ENCODE results near the gene RAI1.

Gene RAI1

GRCh38 chr17:17666111-17666714 is 15.0 kb upstream of the RAI1 start:
- Histone ChIP-seq H3K27me3 (ENCODE audit: control insufficient read depth, insufficient read depth, low read length) (peaks cover 26% of the 10 kb centered on the region), H3K9me3 (replicated peaks; ENCODE audit: low read length) (no peaks in the 10 kb centered on the region), H3K4me1 (ENCODE audit: control insufficient read depth, insufficient read depth, low read length) (peaks cover 23% of the 10 kb centered on the region), H3K4me3 (ENCODE audit: low read length) (no peak overlapping the region), H3K9ac (ENCODE audit: low read depth, low read length) (no peak overlapping the region), H3K36me3 (ENCODE audit: insufficient read depth, low read length) (no peaks in the 10 kb centered on the region), H3K4me2 (ENCODE audit: low read length) (no peak overlapping the region)

GRCh38 chr17:17667231-17667630 is 14.0 kb upstream of the RAI1 start:
- Histone ChIP-seq H3K9ac (ENCODE audit: low read depth, low read length) (no peak overlapping the region), H3K36me3 (ENCODE audit: insufficient read depth, low read length) (no peaks in the 10 kb centered on the region), H3K4me2 (ENCODE audit: low read length) (no peak overlapping the region), H3K4me1 (ENCODE audit: control insufficient read depth, insufficient read depth, low read length) (peaks cover 23% of the 10 kb centered on the region), H3K27me3 (ENCODE audit: control insufficient read depth, insufficient read depth, low read length) (peaks cover 31% of the 10 kb centered on the region), H3K4me3 (ENCODE audit: low read length) (no peak overlapping the region), H3K9me3 (replicated peaks; ENCODE audit: low read length) (no peaks in the 10 kb centered on the region)

- no peak overlapping the region for H3K4me2 ChIP-seq (ENCODE audit: low read length)
- no peak overlapping the region for H3K4me3 ChIP-seq (ENCODE audit: low read length)
- peaks cover 21% of the 10 kb centered on the region for H3K4me1 ChIP-seq (ENCODE audit: control insufficient read depth, insufficient read depth, low read length)
- H3K9ac ChIP-seq (ENCODE audit: low read depth, low read length) = no peak overlapping the region
- H3K36me3 ChIP-seq (ENCODE audit: insufficient read depth, low read length) = no peaks in the 10 kb centered on the region
- no peaks in the 10 kb centered on the region for H3K9me3 ChIP-seq (replicated peaks; ENCODE audit: low read length)
- H3K27me3 ChIP-seq (ENCODE audit: control insufficient read depth, insufficient read depth, low read length) = peaks cover 36% of the 10 kb centered on the region
Observed at GRCh38 chr17:17667947-17668346, 13.3 kb upstream of the RAI1 start.

- no peak overlapping the region for H3K9ac ChIP-seq (ENCODE audit: low read depth, low read length)
- H3K9me3 ChIP-seq (replicated peaks; ENCODE audit: low read length) = no peaks in the 10 kb centered on the region
- H3K36me3 ChIP-seq (ENCODE audit: insufficient read depth, low read length) = no peaks in the 10 kb centered on the region
- H3K4me1 ChIP-seq (ENCODE audit: control insufficient read depth, insufficient read depth, low read length) = peaks cover 16% of the 10 kb centered on the region
- peaks cover 41% of the 10 kb centered on the region for H3K27me3 ChIP-seq (ENCODE audit: control insufficient read depth, insufficient read depth, low read length)
- no peak overlapping the region for H3K4me2 ChIP-seq (ENCODE audit: low read length)
- H3K4me3 ChIP-seq (ENCODE audit: low read length) = no peak overlapping the region
Observed at GRCh38 chr17:17668358-17668757, 12.9 kb upstream of the RAI1 start.

- H3K4me1 ChIP-seq (ENCODE audit: control insufficient read depth, insufficient read depth, low read length) = peaks cover 11% of the 10 kb centered on the region
- H3K9ac ChIP-seq (ENCODE audit: low read depth, low read length) = no peak overlapping the region
- H3K36me3 ChIP-seq (ENCODE audit: insufficient read depth, low read length) = no peaks in the 10 kb centered on the region
- no peaks in the 10 kb centered on the region for H3K9me3 ChIP-seq (replicated peaks; ENCODE audit: low read length)
- H3K27me3 ChIP-seq (ENCODE audit: control insufficient read depth, insufficient read depth, low read length) = peaks cover 42% of the 10 kb centered on the region
- no peak overlapping the region for H3K4me2 ChIP-seq (ENCODE audit: low read length)
- H3K4me3 ChIP-seq (ENCODE audit: low read length) = no peak overlapping the region
Observed at GRCh38 chr17:17668775-17669579, 12.3 kb upstream of the RAI1 start.

- peaks cover 11% of the 10 kb centered on the region for H3K4me1 ChIP-seq (ENCODE audit: control insufficient read depth, insufficient read depth, low read length)
- no peaks in the 10 kb centered on the region for H3K9me3 ChIP-seq (replicated peaks; ENCODE audit: low read length)
- no peaks in the 10 kb centered on the region for H3K36me3 ChIP-seq (ENCODE audit: insufficient read depth, low read length)
- peaks cover 44% of the 10 kb centered on the region for H3K27me3 ChIP-seq (ENCODE audit: control insufficient read depth, insufficient read depth, low read length)
- H3K4me2 ChIP-seq (ENCODE audit: low read length) = no peak overlapping the region
- H3K9ac ChIP-seq (ENCODE audit: low read depth, low read length) = no peak overlapping the region
- H3K4me3 ChIP-seq (ENCODE audit: low read length) = no peak overlapping the region
Observed at GRCh38 chr17:17669580-17670235, 11.6 kb upstream of the RAI1 start.

GRCh38 chr17:17670701-17671305 is 10.5 kb upstream of the RAI1 start:
- no peaks in the 10 kb centered on the region for H3K36me3 ChIP-seq (ENCODE audit: insufficient read depth, low read length)
- no peak overlapping the region for H3K9ac ChIP-seq (ENCODE audit: low read depth, low read length)
- H3K4me1 ChIP-seq (ENCODE audit: control insufficient read depth, insufficient read depth, low read length) = peaks cover 11% of the 10 kb centered on the region
- no peak overlapping the region for H3K4me3 ChIP-seq (ENCODE audit: low read length)
- peaks cover 49% of the 10 kb centered on the region for H3K27me3 ChIP-seq (ENCODE audit: control insufficient read depth, insufficient read depth, low read length)
- no peak overlapping the region for H3K4me2 ChIP-seq (ENCODE audit: low read length)
- H3K9me3 ChIP-seq (replicated peaks; ENCODE audit: low read length) = no peaks in the 10 kb centered on the region

- no peak overlapping the region for H3K4me3 ChIP-seq (ENCODE audit: low read length)
- H3K4me2 ChIP-seq (ENCODE audit: low read length) = no peak overlapping the region
- H3K36me3 ChIP-seq (ENCODE audit: insufficient read depth, low read length) = no peaks in the 10 kb centered on the region
- H3K9ac ChIP-seq (ENCODE audit: low read depth, low read length) = no peak overlapping the region
- H3K27me3 ChIP-seq (ENCODE audit: control insufficient read depth, insufficient read depth, low read length) = peaks cover 49% of the 10 kb centered on the region
- H3K9me3 ChIP-seq (replicated peaks; ENCODE audit: low read length) = no peaks in the 10 kb centered on the region
- peaks cover 8% of the 10 kb centered on the region for H3K4me1 ChIP-seq (ENCODE audit: control insufficient read depth, insufficient read depth, low read length)
Observed at GRCh38 chr17:17671369-17672129, 9.7 kb upstream of the RAI1 start.

GRCh38 chr17:17672453-17673368 is 8.5 kb upstream of the RAI1 start:
- Histone ChIP-seq H3K4me2 (ENCODE audit: low read length) (no peak overlapping the region), H3K9me3 (replicated peaks; ENCODE audit: low read length) (no peaks in the 10 kb centered on the region), H3K9ac (ENCODE audit: low read depth, low read length) (no peak overlapping the region), H3K4me3 (ENCODE audit: low read length) (no peak overlapping the region), H3K27me3 (ENCODE audit: control insufficient read depth, insufficient read depth, low read length) (peaks cover 39% of the 10 kb centered on the region), H3K36me3 (ENCODE audit: insufficient read depth, low read length) (no peaks in the 10 kb centered on the region), H3K4me1 (ENCODE audit: control insufficient read depth, insufficient read depth, low read length) (peaks cover 6% of the 10 kb centered on the region)

GRCh38 chr17:17675416-17675815 is 5.8 kb upstream of the RAI1 start:
- no peaks in the 10 kb centered on the region for H3K4me1 ChIP-seq (ENCODE audit: control insufficient read depth, insufficient read depth, low read length)
- H3K4me2 ChIP-seq (ENCODE audit: low read length) = no peak overlapping the region
- H3K4me3 ChIP-seq (ENCODE audit: low read length) = no peak overlapping the region
- H3K9me3 ChIP-seq (replicated peaks; ENCODE audit: low read length) = no peaks in the 10 kb centered on the region
- H3K9ac ChIP-seq (ENCODE audit: low read depth, low read length) = no peak overlapping the region
- H3K27me3 ChIP-seq (ENCODE audit: control insufficient read depth, insufficient read depth, low read length) = peaks cover 35% of the 10 kb centered on the region
- no peaks in the 10 kb centered on the region for H3K36me3 ChIP-seq (ENCODE audit: insufficient read depth, low read length)

Data from skeletal muscle satellite cell (primary cell).